ENCODE measurements around the gene RRBP1. TPM values are rescaled to one million over a fixed set of nuclear protein-coding genes. Genes with fewer than 3 reads are reported as not detected.

RRBP1 gene
- total and polyA plus RNA-seq, 2 experiments from 2014 or later, result 193 to 242 TPM

DNA sequence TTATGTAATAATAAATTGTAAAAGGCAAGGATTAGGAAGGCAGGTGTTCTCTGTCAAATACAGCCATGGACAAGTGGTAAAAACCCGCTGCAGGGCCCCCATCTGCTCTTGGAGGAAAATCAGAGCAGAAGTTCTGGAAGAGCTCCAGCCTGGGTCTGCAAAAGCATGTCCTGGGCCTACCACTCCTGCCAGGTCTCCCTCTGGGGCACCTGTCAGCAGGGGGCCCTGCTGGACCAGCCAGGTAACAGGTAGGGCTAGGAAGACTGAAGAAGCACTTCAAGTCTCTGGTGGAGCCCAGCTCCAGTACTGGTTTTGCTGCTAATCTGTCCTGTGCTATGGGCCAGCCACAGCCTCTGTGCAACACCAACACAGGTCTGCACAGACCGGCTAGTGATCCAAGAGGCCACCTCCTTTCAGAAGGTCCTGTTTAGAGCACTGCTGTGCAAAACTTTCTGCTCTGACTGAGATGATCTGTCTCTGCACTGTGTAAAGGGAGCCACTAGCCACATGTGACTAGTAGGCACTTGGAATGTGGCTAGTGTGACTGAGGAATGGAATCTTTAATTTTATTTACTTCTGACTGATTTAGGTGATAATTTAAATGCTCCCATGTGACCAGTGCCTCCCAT is 30.2 kb downstream of the RRBP1 start:
- DNase-seq (ENCODE audit: low spot score), result peak; percentile 42
- peak; percentile 21 for TF ChIP-seq CTCF (IDR thresholded peaks at IDR 0.05; ENCODE audit: poor library complexity)
- TF ChIP-seq EZH2 (IDR thresholded peaks at IDR 0.05; ENCODE audit: borderline replicate concordance), result no peak
- no peak for TF ChIP-seq EZH2phosphoT487 (IDR thresholded peaks at IDR 0.05; ENCODE audit: low read depth, severe bottlenecking, unreplicated experiment)
- no peak overlapping the region for H3K4me3 ChIP-seq
- no peaks in the 10 kb centered on the region for H3K9me2 ChIP-seq (replicated peaks; ENCODE audit: insufficient read depth)
- H3K27ac ChIP-seq, result peak overlapping the region; percentile 8
- H3K4me1 ChIP-seq (ENCODE audit: insufficient read depth), result peaks cover 34% of the 10 kb centered on the region
- H3K79me2 ChIP-seq, result peaks cover 100% of the 10 kb centered on the region
- H2AFZ ChIP-seq, result no peak overlapping the region
- no peaks in the 10 kb centered on the region for H3K9me3 ChIP-seq (ENCODE audit: low read depth)
- H3K36me3 ChIP-seq (replicated peaks; ENCODE audit: insufficient read depth, low read depth), result no peaks in the 10 kb centered on the region
- no peaks in the 10 kb centered on the region for H3K27me3 ChIP-seq
- peak overlapping the region; percentile 5 for H3K4me2 ChIP-seq
- WGBS (ENCODE audit: low lambda C conversion rate, missing lambda C conversion rate), result 65% methylated on average over 2 of the region's 2 CpGs
- H4K20me1 ChIP-seq (ENCODE audit: insufficient read depth, poor library complexity, severe bottlenecking), result peaks cover 100% of the 10 kb centered on the region

- H2AFZ ChIP-seq, result no peak overlapping the region
- no peak for TF ChIP-seq EZH2 (IDR thresholded peaks at IDR 0.05; ENCODE audit: borderline replicate concordance)
- TF ChIP-seq EZH2phosphoT487 (IDR thresholded peaks at IDR 0.05; ENCODE audit: low read depth, severe bottlenecking, unreplicated experiment), result no peak
- TF ChIP-seq CTCF (IDR thresholded peaks at IDR 0.05; ENCODE audit: poor library complexity), result no peak
- H4K20me1 ChIP-seq (ENCODE audit: insufficient read depth, poor library complexity, severe bottlenecking), result peaks cover 100% of the 10 kb centered on the region
- WGBS (ENCODE audit: low lambda C conversion rate, missing lambda C conversion rate), result 65% methylated on average over 11 of the region's 11 CpGs
- H3K27me3 ChIP-seq, result no peaks in the 10 kb centered on the region
- DNase-seq (ENCODE audit: low spot score), result no peak
- H3K36me3 ChIP-seq (replicated peaks; ENCODE audit: insufficient read depth, low read depth), result no peaks in the 10 kb centered on the region
- no peaks in the 10 kb centered on the region for H3K9me2 ChIP-seq (replicated peaks; ENCODE audit: insufficient read depth)
- no peak overlapping the region for H3K4me3 ChIP-seq
- H3K79me2 ChIP-seq, result peaks cover 100% of the 10 kb centered on the region
- peak overlapping the region; percentile 5 for H3K4me2 ChIP-seq
- peaks cover 39% of the 10 kb centered on the region for H3K4me1 ChIP-seq (ENCODE audit: insufficient read depth)
- H3K9me3 ChIP-seq (ENCODE audit: low read depth), result no peaks in the 10 kb centered on the region
- H3K27ac ChIP-seq, result peak overlapping the region; percentile 11
Observed at GRCh38 chr20:17651129-17651759, 30.8 kb downstream of the RRBP1 start.

DNA sequence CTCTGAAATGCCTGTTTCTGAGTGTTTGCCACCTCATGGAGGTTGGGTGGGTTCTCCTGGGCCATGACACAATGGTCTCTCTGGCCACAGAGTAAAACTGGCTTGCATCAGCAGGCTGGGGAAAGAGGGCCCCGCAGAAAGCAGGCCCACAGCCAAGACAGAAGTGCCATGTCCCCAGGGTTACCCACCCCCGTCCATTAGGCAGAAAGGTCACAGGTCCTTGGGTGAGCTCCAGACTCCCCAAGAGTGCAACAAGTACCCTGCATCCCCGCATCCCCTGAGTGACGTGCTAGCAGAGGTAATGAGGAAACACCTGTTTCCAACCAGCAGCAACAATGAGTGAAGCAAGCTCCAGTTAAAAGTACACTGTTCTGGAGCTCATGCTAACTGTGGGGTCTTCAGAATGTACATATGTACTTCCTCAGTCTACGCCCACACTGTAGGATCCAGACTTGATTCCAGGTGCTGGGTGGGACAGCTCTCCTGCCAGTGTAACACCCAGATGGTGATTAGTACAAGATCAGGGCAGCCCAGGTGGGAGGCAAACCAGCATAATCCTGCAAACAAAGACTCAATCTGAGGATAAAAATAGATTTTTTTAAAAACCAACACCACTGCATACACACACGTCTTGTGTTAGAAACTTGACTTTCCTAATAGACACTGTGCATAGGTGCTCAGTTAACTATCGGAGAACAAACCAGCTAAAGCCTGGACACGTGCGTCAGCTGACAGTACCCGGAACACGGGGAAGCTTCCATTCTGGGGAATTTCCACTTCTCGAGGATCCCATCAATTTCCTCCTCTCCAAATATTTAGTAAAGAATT is 31.5 kb downstream of the RRBP1 start:
- Histone ChIP-seq H3K4me1 (ENCODE audit: insufficient read depth) (peaks cover 45% of the 10 kb centered on the region), H3K9me3 (ENCODE audit: low read depth) (no peaks in the 10 kb centered on the region), H3K27me3 (no peaks in the 10 kb centered on the region), H3K9me2 (replicated peaks; ENCODE audit: insufficient read depth) (no peaks in the 10 kb centered on the region), H3K4me3 (no peak overlapping the region), H4K20me1 (ENCODE audit: insufficient read depth, poor library complexity, severe bottlenecking) (peaks cover 100% of the 10 kb centered on the region), H3K27ac (peak overlapping the region; percentile 11), H3K4me2 (no peak overlapping the region), H3K79me2 (peaks cover 100% of the 10 kb centered on the region), H3K36me3 (replicated peaks; ENCODE audit: insufficient read depth, low read depth) (no peaks in the 10 kb centered on the region), H2AFZ (no peak overlapping the region)
- TF ChIP-seq EZH2 (IDR thresholded peaks at IDR 0.05; ENCODE audit: borderline replicate concordance) (no peak), EZH2phosphoT487 (IDR thresholded peaks at IDR 0.05; ENCODE audit: low read depth, severe bottlenecking, unreplicated experiment) (no peak), CTCF (IDR thresholded peaks at IDR 0.05; ENCODE audit: poor library complexity) (no peak)
- 85% methylated on average over 12 of the region's 12 CpGs for WGBS (ENCODE audit: low lambda C conversion rate, missing lambda C conversion rate)
- DNase-seq (ENCODE audit: low spot score), result no peak

Data from hepatocyte (in vitro differentiated cells).